Stromal cell of bone marrow (primary cell): Measurements from ENCODE around the gene RBM18.

Experiments used
- DNase-seq: peaks from one replicate; pipeline ENCODE4 v3.0.0-alpha.2; 2012; ENCODE audit warnings: low read depth

RBM18 gene

DNA sequence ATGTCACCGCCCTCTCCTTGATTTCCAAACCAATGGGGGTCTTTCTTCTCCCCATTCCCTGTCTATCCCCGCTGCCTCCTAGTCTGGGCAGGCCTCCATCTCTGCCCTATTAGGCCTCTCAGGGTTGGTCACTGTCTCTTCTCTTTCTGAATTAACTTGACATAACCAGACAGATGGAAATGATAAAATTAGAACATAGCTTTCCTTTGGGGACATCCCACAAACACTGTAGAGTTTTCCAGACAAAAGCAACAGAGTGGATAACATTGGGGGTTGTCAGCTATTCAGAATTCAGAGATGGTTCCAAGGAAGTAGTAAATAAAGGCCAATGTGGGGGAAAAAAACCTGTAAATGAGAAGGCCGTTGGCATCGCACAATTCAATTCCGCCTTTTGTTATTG, 60.6 kb downstream of the RBM18 start:
- no peak for DNase-seq

DNA sequence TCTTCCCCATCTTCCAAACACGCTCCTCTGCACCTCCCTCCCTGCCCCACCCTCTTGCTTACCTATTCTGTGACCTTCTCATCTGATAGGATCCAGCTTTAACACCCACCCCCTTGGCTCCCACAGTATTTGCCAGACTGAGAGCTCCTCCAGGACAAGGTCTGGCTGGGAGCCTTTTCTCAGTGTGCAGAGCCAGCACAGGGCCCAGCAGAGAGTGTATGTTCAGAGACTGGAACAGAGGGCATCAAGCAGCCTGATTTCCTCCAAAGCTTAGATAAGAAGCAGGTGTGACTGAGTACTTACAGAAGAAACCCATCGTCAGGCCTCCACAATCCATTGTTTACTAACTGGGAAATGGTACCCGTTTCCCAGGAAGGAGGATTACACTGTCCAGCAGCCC, 62.5 kb downstream of the RBM18 start:
- no peak for DNase-seq

GRCh38 chr9:122201641-122202040, 63.0 kb downstream of the RBM18 start:
- DNase-seq = peak; percentile 31

GRCh38 chr9:122200960-122201595, 63.6 kb downstream of the RBM18 start:
- peak; percentile 65 for DNase-seq

- DNase-seq = no peak
Observed at GRCh38 chr9:122197882-122198281, 66.8 kb downstream of the RBM18 start.

DNA sequence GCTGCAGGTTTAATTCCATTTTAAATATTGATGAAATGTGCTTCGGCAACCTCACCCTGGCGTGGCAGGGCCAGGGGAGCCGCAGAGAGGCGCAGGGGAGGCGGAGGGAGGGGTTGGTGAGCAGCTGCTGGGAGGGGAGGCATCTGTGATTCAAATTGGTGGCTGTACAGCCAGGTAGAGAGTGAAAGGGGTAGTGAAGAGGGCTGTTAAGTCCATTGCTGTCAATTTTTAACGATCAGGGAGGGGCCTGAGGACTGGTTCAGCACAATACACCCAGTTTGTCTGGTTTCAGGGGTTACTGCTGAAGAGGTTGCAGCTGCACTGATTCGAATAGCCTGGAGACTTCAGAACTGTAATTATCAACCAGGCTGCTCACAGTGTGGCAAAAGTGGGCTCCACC, 67.2 kb downstream of the RBM18 start:
- no peak for DNase-seq

DNA sequence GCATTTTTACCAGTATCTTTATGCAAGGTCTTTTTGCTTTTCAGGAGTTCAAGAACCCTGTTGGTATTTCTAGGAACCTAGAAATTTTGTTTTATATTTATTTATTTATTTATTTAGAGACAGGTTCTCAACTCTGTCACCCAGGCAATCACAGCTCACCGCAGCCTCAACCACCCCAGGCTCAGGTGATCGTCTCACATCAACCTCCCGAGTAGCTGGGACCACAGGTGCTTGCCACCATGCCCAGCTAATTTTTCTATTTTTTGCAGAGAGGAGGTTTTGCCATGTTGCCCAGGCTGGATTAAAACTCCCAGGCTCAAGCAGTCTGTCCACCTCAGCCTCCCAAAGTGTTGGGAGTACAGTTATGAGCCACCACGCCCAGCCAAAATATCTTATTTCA, 68.8 kb downstream of the RBM18 start:
- DNase-seq = no peak

DNA sequence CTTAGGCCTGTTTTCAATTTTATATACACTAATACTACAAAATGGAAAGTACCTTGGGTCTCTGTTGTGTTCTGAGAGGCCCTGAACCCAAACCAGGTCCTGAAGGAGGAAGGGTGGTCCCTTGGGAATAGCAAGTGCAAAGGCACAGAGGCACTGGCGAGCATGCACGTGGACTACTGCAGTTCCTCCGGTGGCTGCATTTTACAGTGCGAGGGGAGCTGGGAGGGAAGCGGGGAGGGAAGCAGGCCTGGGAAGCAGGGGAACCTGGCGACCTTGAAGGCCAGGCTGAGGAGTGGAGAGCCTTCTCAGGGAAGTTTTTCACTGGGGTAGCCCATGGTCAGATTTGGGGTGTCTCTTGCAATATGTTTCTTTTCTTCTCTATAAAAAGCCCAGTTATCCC, 71.0 kb downstream of the RBM18 start:
- DNase-seq = no peak

DNA sequence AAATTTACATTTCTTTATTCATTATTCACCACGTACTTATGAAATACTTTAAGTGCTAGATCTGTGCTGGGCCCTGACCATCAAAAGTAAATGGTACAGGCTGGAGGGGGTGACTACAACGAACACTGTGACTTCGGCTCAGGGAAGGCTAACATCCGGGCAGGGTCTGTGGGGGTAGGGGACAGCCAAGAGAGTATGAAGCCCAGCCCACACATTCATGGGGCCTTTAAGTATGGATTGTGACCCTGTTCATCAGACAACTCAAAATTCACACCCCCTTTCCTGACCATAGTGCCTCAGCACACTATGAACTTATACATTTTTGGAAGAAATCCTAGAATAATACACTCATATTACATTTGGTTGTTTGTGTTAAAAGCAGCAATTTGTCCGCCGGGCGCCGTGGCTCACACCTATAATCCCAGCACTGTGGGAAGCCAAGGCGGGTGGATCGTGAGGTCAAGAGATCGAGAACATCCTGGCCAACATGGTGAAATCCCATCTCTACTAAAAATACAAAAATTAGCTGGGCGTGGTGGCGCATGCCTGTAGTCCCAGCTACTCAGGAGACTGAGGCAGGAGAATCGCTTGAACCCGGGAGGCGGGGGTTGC, 71.6 kb downstream of the RBM18 start:
- DNase-seq = no peak

DNA sequence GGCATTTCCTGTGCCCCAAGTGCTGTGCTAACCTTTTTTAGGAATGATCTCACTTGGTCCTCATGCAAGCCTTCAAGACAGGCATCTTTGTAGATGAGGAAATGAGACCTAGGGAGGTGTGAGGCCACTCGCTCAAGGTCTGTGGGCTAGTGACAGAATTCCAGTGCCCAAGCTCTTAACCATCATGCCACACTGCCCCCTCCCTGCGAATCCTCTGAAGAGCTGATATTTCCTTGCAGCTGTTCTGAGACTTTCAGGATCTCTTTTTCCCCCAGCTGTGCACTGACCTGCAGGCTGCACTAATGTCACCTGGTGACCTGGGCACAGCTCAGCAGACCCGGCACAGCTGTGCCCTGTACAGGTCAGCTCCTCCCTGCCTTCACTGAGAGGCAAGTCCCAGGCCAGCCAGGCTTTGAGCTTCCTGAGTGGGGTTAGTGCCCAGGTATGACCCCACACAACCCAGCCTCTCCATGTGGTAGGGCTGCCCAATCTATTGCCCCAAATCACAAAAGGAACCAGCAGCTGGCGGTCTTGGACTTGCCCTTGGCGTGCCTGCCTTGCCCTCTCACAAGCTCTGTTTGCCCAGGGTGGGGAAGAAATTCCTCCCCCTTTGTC, 72.3 kb downstream of the RBM18 start:
- DNase-seq = no peak

GRCh38 chr9:122191584-122191983, 73.1 kb downstream of the RBM18 start:
- DNase-seq = no peak

DNA sequence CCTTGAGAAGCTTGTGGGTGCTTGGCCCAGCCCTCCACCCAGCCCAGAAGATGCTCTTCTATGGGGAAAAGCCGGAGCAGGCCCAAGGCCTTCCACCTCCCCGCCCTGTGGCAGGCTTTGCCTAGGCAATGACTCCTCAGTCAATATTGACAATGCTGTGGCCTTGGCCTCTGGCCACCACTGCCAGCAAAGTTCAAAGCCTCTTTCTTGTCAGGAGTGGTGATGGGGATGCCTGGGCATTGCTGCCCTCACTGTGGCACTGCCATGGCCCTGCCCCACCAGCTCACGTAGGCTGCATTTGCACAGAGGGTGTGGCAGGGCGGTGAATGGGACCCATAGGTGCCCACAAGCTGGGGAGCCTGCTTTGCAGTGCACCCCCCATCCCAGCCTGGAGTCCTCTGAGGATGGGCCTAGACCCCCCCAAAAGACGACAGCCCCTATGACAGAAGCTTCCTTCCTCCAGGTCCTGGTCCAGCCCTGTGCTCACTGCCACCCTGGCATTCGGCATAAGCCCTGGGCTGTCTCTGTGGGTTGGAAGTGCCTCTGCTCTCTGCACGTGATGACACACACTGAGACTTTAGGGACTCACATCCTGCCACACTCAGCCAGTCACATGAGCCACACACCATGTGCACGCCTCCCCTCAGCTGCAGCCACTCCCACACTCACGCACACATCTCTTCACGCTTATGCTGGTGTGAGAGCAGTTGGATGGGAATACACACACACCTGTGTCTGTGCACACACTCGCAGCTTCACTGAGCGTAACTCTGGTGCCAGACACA, 73.9 kb downstream of the RBM18 start:
- no peak for DNase-seq

- no peak for DNase-seq
Observed at GRCh38 chr9:122188369-122188768, 76.3 kb downstream of the RBM18 start.
